CD4-positive, alpha-beta T cell treated with Interferon gamma for 1 hour (primary cell): Measurements from ENCODE around the gene PSMA2.

Experiments
- DNase-seq: peaks from one replicate; pipeline ENCODE4 v3.0.0-alpha.2; 2020

Gene PSMA2

DNA sequence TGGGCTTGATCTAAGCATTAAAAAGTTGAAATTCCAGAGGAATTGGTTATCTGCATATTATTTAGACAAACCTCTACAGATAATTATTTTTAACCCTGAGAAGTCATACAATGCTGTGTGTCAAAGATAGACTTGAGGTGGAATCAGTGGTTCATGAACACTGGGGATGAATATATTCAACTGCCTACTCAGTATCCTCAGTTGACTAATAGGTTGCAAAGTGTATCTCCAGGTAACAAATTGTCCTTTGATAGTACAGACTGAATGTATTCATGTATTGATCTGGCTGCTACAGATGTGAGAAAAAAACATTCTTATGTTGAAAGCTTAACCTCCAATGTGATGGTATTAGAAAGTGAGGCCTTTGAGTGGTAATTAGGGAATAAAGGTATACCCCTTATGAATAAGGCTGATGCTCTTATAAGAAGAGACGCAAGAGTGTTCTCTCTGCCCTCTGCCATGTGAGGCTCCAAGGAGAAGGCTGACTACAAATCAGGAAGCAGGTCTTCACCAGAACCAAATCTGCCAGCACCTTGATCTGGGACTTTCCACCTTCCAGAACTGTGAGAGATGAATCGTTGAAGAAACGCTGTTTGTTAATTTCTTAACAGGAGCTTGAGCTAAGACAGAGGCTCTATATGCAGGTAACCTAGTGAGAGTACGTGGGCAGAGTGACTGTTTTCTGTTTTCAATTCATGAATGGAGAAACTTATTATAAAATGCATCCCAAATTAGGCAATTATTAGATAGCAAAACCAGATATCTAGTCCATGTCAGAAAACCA, 7.7 kb upstream of the PSMA2 start:
- DNase-seq: no peak

DNA sequence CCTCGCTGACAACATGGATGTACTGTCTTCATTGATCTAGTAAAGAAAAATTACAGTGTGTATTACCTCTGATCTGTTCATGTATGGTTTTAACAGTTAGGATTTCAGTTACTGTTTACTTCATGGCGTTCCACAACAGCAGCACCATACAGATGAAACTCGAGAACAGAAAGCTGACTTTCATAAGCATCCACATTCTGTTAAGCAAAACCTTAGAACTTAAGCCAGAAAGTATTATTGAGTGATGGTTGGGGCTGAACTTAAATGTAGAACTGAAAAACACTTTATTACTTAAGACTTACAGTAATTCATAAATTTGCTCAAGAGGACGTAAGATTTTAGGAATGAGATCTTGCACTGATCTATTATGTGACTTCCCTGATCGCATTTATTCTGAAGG, 3.9 kb upstream of the PSMA2 start:
- no peak for DNase-seq

DNA sequence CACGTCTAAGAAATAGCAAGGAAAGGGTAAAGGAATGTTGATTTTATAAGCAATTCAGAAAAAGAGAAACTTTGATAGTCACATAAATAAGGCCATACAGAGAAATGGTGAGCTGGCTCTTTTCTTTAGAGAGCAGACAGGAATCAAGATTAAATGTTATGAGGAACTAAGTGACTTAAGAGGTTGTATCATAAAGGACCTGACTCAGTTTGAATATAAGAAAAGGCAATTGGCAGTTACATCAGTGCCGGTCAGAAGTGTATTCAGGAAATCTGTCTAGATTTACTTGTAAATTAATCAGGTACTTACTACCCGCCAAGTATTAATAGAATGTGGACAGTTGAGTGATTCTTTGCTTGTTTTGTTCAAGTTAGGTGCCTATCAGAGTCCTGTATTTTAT, 2.3 kb upstream of the PSMA2 start:
- no peak for DNase-seq

DNA sequence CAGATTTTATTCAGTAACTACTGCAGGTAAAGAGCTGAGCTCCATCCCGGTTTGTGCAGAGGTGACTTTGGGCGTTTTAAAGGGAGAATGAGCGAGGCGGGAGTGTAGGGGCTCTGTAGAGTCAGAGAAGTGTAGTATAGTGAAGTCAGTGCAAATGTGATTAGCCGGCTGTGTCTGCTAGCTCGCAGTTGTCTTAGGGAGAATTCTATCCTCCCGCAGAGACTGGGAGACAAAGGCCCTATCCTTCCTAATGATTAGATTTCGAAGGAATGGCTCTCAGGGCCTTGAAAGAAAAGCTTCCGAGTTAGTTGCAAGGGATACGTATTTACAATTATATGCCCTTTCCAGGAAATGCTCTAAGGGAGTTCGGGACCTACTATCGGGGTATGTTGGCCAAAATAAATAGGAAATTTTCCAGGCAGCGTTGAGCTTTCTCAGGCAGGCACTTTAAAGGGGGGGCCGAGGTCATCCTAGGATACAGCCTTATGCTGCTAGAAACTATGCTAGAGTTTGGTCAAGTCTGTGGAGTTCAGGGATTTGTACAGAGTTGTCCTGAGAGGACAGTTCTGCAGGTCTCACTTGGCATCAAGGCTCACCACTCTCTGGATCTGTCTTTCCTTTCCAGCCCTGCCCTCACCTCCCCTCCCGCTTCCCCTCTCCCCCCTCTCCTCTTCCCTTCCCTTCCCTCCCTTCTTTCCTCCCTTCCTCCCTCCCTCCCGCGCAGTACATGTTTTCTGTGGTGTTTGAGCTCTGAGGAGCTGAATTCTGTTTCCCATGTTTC, 1.0 kb upstream of the PSMA2 start:
- no peak for DNase-seq

DNA sequence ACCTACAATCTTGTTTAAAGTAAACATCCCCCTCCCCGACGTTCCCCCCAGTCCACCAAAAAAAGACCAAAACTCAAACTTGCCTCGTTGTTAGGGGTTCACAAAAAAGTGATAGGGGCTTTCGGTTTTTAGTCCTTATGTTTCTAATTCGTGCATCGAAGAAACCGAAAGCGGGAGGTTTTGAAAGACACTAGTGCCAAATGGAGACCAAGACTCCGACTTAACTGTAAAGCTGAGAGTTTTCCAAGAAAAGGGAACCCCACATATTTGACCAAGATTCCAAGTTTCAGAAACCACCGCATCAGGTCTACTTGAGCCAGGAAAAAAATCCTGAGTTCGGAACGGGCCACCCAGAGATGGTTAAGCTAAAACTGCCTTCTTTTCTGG, 534 bp downstream of the PSMA2 start:
- no peak for DNase-seq

DNA sequence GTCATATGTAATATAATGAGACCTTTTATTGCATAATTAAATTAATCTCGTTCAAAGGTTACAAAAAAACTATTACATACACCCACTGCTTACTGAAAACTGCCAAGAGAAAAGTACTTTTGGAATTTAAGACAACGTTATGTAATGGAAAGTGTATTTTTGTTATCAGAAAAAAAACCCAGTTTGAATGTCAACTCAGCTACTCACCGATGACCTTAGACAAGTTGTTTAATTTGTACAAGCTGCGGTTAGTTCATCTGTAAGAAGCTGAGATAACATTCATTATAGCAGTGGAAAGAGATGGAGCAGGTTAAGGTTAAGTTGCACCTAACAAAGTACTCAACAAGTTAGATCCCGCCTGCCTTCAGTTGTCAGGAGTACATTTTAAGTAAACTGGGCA, 1.1 kb downstream of the PSMA2 start:
- DNase-seq: no peak

DNA sequence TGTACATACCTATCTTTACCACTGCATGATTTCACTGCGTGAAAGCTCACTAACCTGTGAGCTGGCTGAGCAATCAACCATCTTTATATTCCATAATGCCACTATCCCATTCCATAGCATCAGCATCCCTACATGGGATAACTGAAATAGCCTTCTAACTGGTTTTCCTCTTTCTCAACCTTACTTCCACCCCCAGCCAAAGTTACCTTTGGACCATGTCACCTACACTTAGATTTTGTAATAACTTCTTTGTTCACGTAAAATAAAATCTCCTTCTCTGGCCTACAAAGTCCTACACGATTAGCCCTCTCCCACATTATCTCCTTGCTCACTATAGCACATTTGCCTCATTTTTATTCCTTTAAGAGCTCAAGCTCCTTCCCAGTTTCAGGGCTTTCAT, 2.5 kb downstream of the PSMA2 start:
- no peak for DNase-seq

DNA sequence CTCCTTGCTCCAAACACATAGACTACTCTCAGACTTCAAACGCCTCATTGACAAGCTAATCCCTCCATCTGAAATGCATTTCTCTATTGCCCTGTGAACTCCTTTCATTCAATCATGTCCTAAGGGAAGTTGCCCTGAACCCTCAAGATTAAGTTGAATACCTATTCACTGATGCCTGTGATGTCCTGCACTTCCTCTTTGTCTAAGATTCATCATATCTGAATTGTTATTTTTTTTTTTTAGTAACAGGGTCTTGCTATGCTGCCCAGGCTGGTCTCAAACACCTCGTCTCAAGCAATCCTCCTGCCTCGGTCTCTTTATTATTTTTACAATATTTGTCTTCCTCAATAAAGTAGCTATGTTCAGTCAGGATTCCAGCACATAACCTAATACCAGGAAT, 3.2 kb downstream of the PSMA2 start:
- DNase-seq: no peak

DNA sequence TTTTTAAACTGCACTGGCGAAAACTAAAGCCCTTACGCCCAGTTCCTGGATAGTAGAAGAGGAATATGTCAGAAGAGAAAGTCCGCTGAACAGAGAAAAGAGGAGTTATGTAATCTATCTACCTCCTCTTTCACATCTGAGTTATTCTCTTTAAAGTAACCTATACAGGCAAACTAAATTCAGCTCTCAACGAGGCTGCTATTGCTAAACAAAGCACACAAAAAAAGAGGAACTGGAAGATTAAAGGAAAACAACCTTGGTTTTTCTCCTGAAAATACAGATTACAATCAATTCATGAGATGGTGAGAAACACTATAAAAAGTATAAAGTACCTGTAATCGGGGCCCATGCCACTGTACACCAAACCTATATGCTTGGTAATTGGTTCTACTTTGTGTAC, 5.8 kb downstream of the PSMA2 start:
- DNase-seq: no peak

DNA sequence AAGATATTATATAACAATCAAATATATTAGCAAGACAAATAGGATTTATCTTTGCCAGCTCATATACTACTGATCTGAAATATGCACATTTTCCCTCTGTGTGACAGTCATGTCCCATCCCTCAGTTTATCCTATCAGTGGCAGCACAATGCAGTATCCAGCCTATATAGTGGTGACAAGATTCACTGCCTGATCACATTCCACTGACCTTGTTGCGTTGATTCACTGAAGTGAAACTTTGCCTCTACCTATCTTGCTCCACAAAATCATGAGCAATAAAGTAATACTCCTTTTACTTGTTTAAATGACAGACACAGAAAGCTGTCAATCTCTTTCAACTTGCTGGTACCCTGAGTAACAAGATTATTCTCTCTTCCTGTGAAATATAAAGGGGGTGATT, 6.3 kb downstream of the PSMA2 start:
- DNase-seq: no peak

DNA sequence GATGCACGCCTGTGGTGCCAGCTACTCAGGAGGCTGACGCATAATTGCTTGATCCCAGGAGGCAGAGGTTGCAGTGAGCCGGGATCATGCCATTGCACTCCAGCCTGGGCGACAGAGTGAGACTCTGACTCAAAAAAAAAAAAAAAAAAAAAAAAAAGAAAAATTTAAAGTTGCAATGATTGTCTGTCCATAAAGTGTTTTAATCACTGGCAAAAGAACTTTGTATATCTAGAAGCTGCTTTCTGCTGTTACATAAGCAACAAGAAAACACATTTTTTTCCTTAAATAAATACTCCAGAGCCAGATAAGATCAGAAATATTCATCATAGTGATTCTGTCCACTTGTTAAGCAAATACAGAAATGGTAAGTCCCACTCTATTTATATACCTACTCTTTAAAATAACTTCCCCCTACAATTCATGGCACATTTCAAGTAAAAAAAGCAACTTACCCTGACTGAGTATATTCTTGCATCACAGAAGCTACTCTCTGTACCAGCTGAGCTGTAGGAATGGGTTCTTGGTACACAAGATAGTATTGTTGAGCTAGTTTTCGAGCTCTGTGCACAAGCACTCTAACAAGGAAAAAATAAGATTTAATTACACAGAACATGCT, 7.6 kb downstream of the PSMA2 start:
- no peak for DNase-seq

DNA sequence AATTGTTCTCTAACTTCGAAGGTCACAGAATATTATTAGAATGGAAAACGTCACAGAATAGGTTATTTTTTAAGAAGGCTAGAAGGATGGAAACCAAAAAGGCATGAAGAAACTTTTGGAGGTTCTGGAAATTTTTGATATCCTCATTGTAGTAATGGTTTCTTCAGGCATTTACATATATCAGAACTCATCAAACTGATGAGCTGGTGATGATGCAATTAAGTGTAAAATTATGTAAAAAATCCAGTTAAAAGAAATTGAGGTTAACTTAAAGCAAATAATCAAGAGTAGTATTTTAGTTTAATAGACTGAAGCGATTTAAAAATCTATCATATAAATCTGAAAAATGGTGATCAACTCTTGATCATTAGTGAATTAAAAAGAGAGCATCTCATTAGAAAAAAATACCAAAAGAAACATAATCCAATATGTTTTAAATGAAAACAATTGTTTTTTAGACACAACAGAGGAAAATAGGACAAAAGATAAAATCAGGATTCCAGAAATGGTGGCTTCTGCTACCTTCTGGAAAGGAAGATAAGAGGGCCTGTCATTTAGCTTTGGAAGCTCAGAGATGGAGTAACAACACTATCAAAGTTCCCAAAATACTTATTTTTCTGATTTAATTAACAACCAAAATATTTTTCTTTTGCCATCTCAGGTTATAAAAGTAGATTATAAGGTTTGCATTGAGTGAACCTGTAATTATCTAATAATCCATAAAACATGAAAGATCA, 9.8 kb downstream of the PSMA2 start:
- DNase-seq: no peak

DNA sequence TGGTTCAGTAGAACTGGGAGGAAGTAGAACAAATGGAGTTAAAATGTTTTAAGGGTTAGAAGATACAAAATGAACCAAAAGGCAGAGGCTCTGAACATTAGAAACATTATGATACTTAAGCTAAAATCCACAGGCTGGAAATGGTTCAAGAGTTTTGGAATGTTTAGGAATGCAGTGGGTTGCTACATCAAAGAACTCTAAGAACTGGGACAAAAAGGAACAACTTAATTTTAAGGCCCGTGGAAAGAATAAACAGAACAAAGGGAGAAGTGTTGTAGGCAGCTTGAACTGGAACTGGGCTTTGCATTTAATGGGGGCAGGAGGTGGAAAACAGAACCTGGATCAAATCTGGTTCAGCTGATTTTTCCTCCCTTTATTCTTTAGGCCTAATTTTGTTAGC, 16.6 kb downstream of the PSMA2 start:
- no peak for DNase-seq

DNA sequence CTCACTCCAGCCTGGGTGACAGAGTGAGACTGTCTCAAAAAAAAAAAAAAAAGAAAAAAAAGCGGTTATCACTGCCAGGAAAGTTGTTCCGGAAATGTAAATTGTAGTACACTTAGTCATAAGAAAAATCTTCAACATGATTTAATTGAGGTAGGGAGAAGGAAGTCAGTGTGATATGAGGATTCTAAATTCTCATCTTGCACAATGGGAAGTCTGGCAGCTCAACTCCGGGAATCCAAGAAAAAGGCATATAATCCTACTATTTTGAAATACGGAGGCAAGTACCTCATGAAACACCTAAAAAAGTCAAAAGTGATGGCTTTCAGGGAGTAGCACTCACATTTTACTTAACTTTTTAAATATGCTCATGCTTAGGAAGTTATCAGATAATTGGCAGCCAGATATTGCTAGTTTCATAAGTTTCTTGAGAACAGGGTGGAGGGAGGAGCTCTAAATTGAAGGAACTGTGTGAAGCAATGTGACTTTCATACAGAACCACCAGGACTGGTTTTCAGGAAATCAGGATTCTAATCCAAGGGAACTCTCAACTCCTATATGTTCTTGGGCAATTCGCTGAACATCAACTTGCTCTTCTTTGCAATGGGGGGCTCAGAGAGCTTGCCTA, 17.4 kb downstream of the PSMA2 start:
- DNase-seq: no peak

DNA sequence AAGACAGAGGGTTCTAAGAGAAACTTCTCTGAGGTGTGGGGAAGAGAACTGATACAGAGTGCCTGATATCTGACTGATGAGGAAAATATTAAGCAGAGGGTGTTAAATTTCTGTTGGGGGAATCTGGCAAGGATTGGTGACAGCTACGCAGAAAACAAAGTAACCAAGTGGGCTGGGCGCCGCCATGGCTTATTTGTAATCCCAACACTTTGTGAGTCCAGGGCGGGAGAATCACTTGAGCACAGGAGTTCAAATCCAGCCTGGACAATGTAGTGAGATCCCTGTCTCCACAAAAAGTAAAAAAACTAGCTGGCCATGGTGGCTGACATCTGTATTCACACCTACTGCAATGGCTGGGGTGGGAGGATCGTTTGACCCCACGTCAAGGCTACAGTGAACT, 18.0 kb downstream of the PSMA2 start:
- DNase-seq: no peak

DNA sequence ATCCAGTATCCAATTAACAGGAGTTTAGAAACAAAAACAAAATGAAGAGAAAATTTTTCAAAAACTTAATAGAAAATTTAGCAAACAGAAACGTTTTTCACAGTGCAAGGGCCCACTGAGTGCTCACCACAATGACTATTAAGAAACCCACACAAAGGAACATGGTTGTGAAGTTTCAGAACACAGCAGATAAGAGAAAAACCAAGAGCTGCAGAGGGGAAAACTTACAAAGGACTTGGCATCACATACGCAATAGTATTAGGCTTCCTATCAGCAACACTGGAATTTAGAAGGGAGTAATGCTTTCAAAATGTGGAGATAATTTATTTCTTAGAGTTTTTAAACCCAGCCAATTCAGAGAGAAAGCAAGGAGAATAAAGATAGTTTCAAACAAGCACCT, 18.4 kb downstream of the PSMA2 start:
- DNase-seq: no peak

DNA sequence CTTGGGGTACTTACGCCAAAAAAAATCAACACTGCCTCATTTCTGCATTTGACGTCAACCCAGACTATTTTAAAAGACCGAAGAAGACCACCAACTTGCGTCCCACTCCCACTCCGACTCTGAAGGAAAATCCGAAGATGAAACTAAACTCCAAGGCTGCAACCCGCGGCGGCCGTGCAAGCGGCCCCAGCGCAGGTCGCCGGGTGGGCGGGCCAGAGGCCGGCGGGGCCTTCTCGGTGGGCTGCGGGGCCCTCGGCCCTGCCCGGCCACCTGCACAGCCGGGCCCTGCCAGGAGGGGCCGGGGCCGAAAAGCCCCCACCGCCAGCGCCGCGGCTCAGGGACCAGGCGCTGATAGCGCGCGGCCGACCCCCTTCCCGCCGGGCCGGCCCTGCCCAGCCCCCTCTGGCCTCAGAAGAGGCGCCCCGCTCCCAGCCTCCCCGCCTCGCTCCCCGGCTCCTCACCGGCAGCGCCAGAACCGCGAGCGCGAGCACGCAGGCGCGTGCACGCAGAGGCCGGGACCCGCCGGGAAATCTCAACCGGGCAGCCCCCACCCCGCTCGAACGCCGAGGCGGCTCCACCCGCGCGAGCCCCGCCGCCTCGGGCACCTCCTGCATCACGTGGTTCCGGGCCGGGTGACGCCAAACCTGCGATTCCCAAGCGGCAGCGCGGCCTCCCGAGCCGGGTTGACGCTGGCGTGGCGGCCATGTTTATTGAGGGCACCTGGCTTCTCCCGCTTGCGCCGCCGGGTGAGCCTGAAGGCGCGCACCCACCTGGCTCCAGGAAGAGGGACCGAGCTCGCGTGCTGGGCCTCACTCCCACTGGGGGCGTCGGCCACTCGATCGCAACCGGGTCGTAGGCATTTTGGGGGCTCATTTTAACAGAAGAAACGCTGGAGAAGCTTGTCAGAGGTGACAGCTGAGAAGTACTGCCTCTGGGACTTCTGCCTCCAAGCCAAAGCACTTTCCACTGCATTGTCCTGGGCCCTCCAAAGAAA, 20.2 kb downstream of the PSMA2 start, which contains the start of gene C7orf25:
C7orf25 (minus strand) TSS at position 617 of the 994 bp plus-strand sequence. CDS start 1,170 bp downstream, outside the sequence.
- DNase-seq: peak; percentile 92

DNA sequence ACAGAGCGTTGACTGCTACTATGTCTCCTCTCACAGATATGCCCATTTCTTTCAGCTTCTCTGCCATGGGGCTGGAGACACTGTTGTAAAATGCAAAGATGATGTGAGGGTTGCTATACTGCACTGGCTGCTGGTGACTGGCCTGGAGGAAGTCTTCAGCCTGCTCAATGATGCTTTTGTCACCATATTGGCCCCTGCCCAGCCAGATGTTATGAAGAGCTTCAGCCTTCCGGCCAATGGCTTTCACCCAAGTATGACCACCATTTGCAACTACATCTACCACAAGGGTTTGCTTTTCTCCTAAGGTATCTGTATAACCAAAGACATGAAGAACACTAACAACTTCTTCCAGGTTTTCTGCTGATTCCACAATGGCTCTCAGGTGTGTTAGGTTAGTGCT, 21.7 kb downstream of the PSMA2 start:
- no peak for DNase-seq

DNA sequence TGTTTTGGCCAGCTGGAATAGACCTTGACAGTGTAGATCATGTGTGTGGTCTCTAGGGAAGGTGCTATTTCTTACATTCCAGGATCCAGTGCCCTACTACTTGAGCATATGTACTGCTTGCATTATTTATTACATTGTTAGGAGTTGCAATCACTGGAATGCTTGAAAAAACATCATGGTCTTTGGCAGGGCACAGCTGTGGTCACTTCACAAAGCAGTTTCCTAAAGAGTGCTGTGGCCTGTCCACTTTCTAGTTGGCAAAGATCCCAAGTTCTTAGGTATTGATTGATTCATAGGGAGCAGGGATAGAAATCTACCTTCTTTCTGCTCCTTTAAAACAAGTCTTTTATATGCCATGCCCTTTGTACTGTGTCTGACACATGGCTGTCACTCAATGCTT, 24.7 kb downstream of the PSMA2 start:
- DNase-seq: no peak

DNA sequence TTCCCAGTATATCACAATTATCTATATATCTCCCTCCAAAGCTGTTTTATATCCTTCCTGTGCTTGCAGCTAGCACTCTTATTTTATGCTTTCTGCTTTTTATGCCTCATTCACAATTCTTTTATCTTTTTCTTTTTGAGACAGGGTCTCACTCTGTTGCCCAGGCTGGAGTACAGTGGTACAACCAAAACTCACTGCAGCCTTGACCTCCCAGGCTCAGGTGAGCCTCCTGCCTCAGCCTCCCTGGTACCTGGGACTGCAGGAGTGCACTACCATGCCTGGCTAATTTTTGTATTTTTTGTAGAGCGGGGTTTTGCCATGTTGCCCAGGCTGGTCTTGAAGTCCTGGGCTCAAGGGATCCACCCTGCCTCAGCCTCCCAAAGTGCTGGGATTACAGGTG, 25.8 kb downstream of the PSMA2 start:
- no peak for DNase-seq

DNA sequence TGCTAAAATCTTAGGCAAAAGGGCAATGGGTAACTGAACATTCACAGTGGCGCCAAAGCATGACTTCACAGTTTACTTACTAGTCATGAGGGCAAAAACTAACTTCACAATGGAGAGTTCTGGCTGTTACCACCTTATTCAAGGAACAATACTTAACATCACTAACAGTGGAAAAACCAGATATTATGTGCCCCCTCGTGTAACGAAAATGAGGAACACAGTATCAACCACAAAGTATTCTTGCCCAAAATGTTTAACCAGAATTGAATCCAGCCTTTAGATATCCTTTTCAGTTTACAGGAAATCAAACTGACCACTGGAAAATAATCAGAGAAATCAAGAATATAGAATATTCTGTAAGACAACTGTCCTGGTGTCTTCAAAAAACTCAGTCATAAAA, 29.6 kb downstream of the PSMA2 start:
- DNase-seq: no peak

DNA sequence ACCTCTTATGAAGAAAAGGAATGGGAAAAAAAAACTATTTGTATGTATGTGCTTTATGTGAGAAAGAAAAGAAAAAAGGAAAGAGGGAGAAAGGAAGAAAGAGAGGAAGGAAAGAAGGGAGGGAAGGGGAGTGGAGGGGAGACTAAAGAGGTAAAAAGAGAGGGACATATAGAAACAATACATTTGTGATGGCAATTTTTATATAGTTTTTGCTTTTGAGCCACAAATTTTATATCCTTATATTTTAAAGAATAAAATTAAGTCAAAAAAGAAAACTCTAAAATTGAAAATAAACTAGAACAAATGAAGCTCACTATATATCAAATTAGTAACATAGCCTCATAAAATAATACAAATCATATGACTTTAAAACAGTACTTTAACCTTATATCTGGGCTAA, 31.1 kb downstream of the PSMA2 start:
- DNase-seq: no peak
